Measurements from ENCODE around the gene COL5A1. TPM values are rescaled to one million over a fixed set of nuclear protein-coding genes. Genes with fewer than 3 reads are reported as not detected.

Gene COL5A1
- total RNA-seq, 2 donors from 2014 or later, result 127 to 129 TPM

- ATAC-seq (ENCODE audit: insufficient number of reproducible peaks, low FRiP score, low read depth) (peak; percentile 43), DNase-seq (ENCODE audit: low spot score) (no peak)
- no peak overlapping the region for H3K4me3 ChIP-seq
- H3K27ac ChIP-seq, result peak overlapping the region in 1 of 2 donors; percentile 26
- H3K36me3 ChIP-seq, result peaks cover 39% of the 10 kb centered on the region
- no peak for TF ChIP-seq CTCF (IDR thresholded peaks at IDR 0.05)
- no peaks in the 10 kb centered on the region for H3K9me3 ChIP-seq
- H3K27me3 ChIP-seq (replicated peaks; ENCODE audit: insufficient read depth), result no peaks in the 10 kb centered on the region
- H3K4me1 ChIP-seq (ENCODE audit: control insufficient read depth in 1 of 2, low read depth in 2 of 2), result peaks cover 0 to 15% of the 10 kb centered on the region in 2 donors
These were observed 88.6 kb downstream of the COL5A1 start for GRCh38 chr9:134730011-134730760.

GRCh38 chr9:134730761-134731496 lies 89.3 kb downstream of the COL5A1 start:
- no peaks in the 10 kb centered on the region for H3K9me3 ChIP-seq
- peaks cover 38% of the 10 kb centered on the region for H3K36me3 ChIP-seq
- H3K27me3 ChIP-seq (replicated peaks; ENCODE audit: insufficient read depth), result no peaks in the 10 kb centered on the region
- no peak for ATAC-seq (ENCODE audit: insufficient number of reproducible peaks, low FRiP score, low read depth)
- peak overlapping the region in 1 of 2 donors; percentile 26 for H3K27ac ChIP-seq
- H3K4me3 ChIP-seq, result no peak overlapping the region
- no peak for DNase-seq (ENCODE audit: low spot score)
- peaks cover 0 to 15% of the 10 kb centered on the region in 2 donors for H3K4me1 ChIP-seq (ENCODE audit: control insufficient read depth in 1 of 2, low read depth in 2 of 2)
- no peak for TF ChIP-seq CTCF (IDR thresholded peaks at IDR 0.05)

GRCh38 chr9:134731497-134732391 lies 90.1 kb downstream of the COL5A1 start:
- Histone ChIP-seq H3K27me3 (replicated peaks; ENCODE audit: insufficient read depth) (no peaks in the 10 kb centered on the region), H3K36me3 (peaks cover 38% of the 10 kb centered on the region), H3K4me1 (ENCODE audit: control insufficient read depth in 1 of 2, low read depth in 2 of 2) (peaks cover 0 to 15% of the 10 kb centered on the region in 2 donors), H3K27ac (no peak overlapping the region), H3K4me3 (no peak overlapping the region), H3K9me3 (no peaks in the 10 kb centered on the region)
- no peak for DNase-seq (ENCODE audit: low spot score)
- no peak for ATAC-seq (ENCODE audit: insufficient number of reproducible peaks, low FRiP score, low read depth)
- no peak for TF ChIP-seq CTCF (IDR thresholded peaks at IDR 0.05)

- no peak for TF ChIP-seq CTCF (IDR thresholded peaks at IDR 0.05)
- ATAC-seq (ENCODE audit: insufficient number of reproducible peaks, low FRiP score, low read depth), result no peak
- DNase-seq (ENCODE audit: low spot score), result no peak
- Histone ChIP-seq H3K4me3 (no peak overlapping the region), H3K36me3 (peaks cover 34% of the 10 kb centered on the region), H3K9me3 (no peaks in the 10 kb centered on the region), H3K27ac (no peak overlapping the region), H3K27me3 (replicated peaks; ENCODE audit: insufficient read depth) (no peaks in the 10 kb centered on the region), H3K4me1 (ENCODE audit: control insufficient read depth in 1 of 2, low read depth in 2 of 2) (peaks cover 0 to 15% of the 10 kb centered on the region in 2 donors)
These were observed 90.9 kb downstream of the COL5A1 start for GRCh38 chr9:134732392-134733110.
